Kidney glomerular epithelial cell (primary cell): Measurements from ENCODE around the gene GFOD1.
A peak's percentile ranks its signal among the peaks of the same experiment; 100 is the strongest.
"Not testable (repeated sequence)": the region's sequence is repeated elsewhere in the genome, so short reads cannot be mapped to it uniquely, and the experiment has no call there.

ENCODE experiments used
- DNase-seq: peaks from one replicate; lab custom pipeline; 2025; lab: John Stamatoyannopoulos, UW

The GFOD1 gene

GRCh38 chr6:13404228-13404891, 83.0 kb downstream of the GFOD1 start:
- DNase-seq: no peak

GRCh38 chr6:13402711-13403110, 84.7 kb downstream of the GFOD1 start:
- no peak for DNase-seq

GRCh38 chr6:13400772-13401171, 86.6 kb downstream of the GFOD1 start:
- no peak for DNase-seq

GRCh38 chr6:13398421-13398994, 88.9 kb downstream of the GFOD1 start:
- DNase-seq: no peak

GRCh38 chr6:13398069-13398381, 89.4 kb downstream of the GFOD1 start:
- no peak for DNase-seq

GRCh38 chr6:13397359-13398068, 89.9 kb downstream of the GFOD1 start:
- no peak for DNase-seq

GRCh38 chr6:13396241-13396792, 91.1 kb downstream of the GFOD1 start:
- DNase-seq: no peak

GRCh38 chr6:13395272-13396237, 91.8 kb downstream of the GFOD1 start:
- peak; percentile 62 for DNase-seq

GRCh38 chr6:13392462-13392861, 94.9 kb downstream of the GFOD1 start:
- DNase-seq: no peak

- no peak for DNase-seq
Observed at GRCh38 chr6:13391537-13391936, 95.9 kb downstream of the GFOD1 start.

- DNase-seq: no peak
Observed at GRCh38 chr6:13390658-13391057, 96.7 kb downstream of the GFOD1 start.

GRCh38 chr6:13389237-13389636, 98.2 kb downstream of the GFOD1 start:
- DNase-seq: not testable (repeated sequence)

GRCh38 chr6:13388769-13389168, 98.6 kb downstream of the GFOD1 start:
- not testable (repeated sequence) for DNase-seq

GRCh38 chr6:13384966-13385365, 102.4 kb downstream of the GFOD1 start:
- no peak for DNase-seq

- no peak for DNase-seq
Observed at GRCh38 chr6:13384506-13384905, 102.9 kb downstream of the GFOD1 start.

- DNase-seq: peak; percentile 51
Observed at GRCh38 chr6:13383328-13384163, 103.9 kb downstream of the GFOD1 start.

GRCh38 chr6:13380761-13381160, 106.6 kb downstream of the GFOD1 start:
- DNase-seq: no peak

- DNase-seq: no peak
Observed at GRCh38 chr6:13378669-13379590, 108.5 kb downstream of the GFOD1 start.

- no peak for DNase-seq
Observed at GRCh38 chr6:13377054-13377758, 110.2 kb downstream of the GFOD1 start.
